SH-SY5Y (cell line): ENCODE measurements around the gene PLA2G6.

Source experiments
- GATA2 ChIP-seq: IDR thresholded peaks from 2 replicates; pipeline ENCODE4 v1.6.1; 2011; ENCODE audit warnings: mild to moderate bottlenecking, low read depth, low read length
- GATA3 ChIP-seq: IDR thresholded peaks from 2 replicates; pipeline ENCODE4 v1.6.1; 2011; ENCODE audit warnings: low read depth, mild to moderate bottlenecking, low read length, moderate library complexity

Gene PLA2G6

GRCh38 chr22:38141217-38141973 lies 40.2 kb downstream of the PLA2G6 start:
- TF ChIP-seq GATA3 = no peak
- no peak for TF ChIP-seq GATA2

- TF ChIP-seq GATA2 (no peak), GATA3 (no peak)
Measured at GRCh38 chr22:38139901-38140300, 41.7 kb downstream of the PLA2G6 start.

- TF ChIP-seq GATA2 = no peak
- no peak for TF ChIP-seq GATA3
Measured at GRCh38 chr22:38138961-38139360, 42.7 kb downstream of the PLA2G6 start.

- TF ChIP-seq GATA3 (no peak), GATA2 (no peak)
Measured at GRCh38 chr22:38137876-38138687, 43.5 kb downstream of the PLA2G6 start.

- TF ChIP-seq GATA2 (no peak), GATA3 (no peak)
Measured at GRCh38 chr22:38136607-38137006, 45.0 kb downstream of the PLA2G6 start.

- TF ChIP-seq GATA3 (no peak), GATA2 (no peak)
Measured at GRCh38 chr22:38135133-38135706, 46.4 kb downstream of the PLA2G6 start.

- TF ChIP-seq GATA3 = no peak
- TF ChIP-seq GATA2 = no peak
Measured at GRCh38 chr22:38133331-38133730, 48.3 kb downstream of the PLA2G6 start.

- no peak for TF ChIP-seq GATA3
- no peak for TF ChIP-seq GATA2
Measured at GRCh38 chr22:38132794-38133193, 48.8 kb downstream of the PLA2G6 start.

- no peak for TF ChIP-seq GATA3
- no peak for TF ChIP-seq GATA2
Measured at GRCh38 chr22:38132136-38132535, 49.5 kb downstream of the PLA2G6 start.

GRCh38 chr22:38131399-38131798 lies 50.2 kb downstream of the PLA2G6 start:
- TF ChIP-seq GATA2 (no peak), GATA3 (no peak)

GRCh38 chr22:38129856-38130255 lies 51.8 kb downstream of the PLA2G6 start:
- TF ChIP-seq GATA3 = no peak
- no peak for TF ChIP-seq GATA2

- no peak for TF ChIP-seq GATA3
- no peak for TF ChIP-seq GATA2
Measured at GRCh38 chr22:38129021-38129420, 52.6 kb downstream of the PLA2G6 start.

- TF ChIP-seq GATA3 = no peak
- TF ChIP-seq GATA2 = no peak
Measured at GRCh38 chr22:38127869-38128268, 53.8 kb downstream of the PLA2G6 start.

- no peak for TF ChIP-seq GATA2
- no peak for TF ChIP-seq GATA3
Measured at GRCh38 chr22:38126928-38127668, 54.5 kb downstream of the PLA2G6 start.

GRCh38 chr22:38125751-38126201 lies 55.9 kb downstream of the PLA2G6 start:
- TF ChIP-seq GATA3 (no peak), GATA2 (no peak)
